CD14-positive monocyte (primary cell): Measurements from ENCODE around the gene TEC. TPM values are rescaled to one million over a fixed set of nuclear protein-coding genes. Genes with fewer than 3 reads are reported as not detected.

Experiments used
- DNase-seq, 3 donors: peaks; one replicate each; pipeline ENCODE4 v3.0.0-alpha.2; 2011 to 2022
- H2AFZ ChIP-seq: 2 replicates; pipeline ENCODE4 v1.6.0; 2012; ENCODE audit warnings: mild to moderate bottlenecking, low read depth, low read length, inconsistent platforms; ENCODE audit not compliant: insufficient read depth, poor library complexity, severe bottlenecking
- H3K27ac ChIP-seq, 2 donors: 1 replicate in 1 of 2; 2 replicates in 1 of 2; pipeline ENCODE4 v1.5.1; 2012 to 2013; ENCODE audit warnings: low read length in 2 of 2, control low read depth in 1 of 2, inconsistent platforms in 1 of 2, low read depth in 1 of 2, mild to moderate bottlenecking in 1 of 2
- H3K27me3 ChIP-seq, 2 donors: one replicate each; pipeline versions ENCODE4 v1.6.0 to v1.6.1; 2011 to 2013; ENCODE audit warnings: low read length in 2 of 2; ENCODE audit not compliant: control insufficient read depth in 2 of 2, insufficient read depth in 2 of 2
- H3K36me3 ChIP-seq, 2 donors: replicated peaks in 1 of 2; 1 replicate in 1 of 2; 2 replicates in 1 of 2; pipeline versions ENCODE4 v1.5.1 to v1.6.1; 2012 to 2013; ENCODE audit warnings: low read length in 2 of 2, control low read depth in 1 of 2, inconsistent platforms in 1 of 2, mild to moderate bottlenecking in 1 of 2; ENCODE audit not compliant: insufficient read depth in 2 of 2, control insufficient read depth in 1 of 2
- H3K4me1 ChIP-seq, 2 donors: 1 replicate in 1 of 2; 2 replicates in 1 of 2; pipeline versions ENCODE4 v1.5.1 to v1.6.1; 2012 to 2013; ENCODE audit warnings: low read length in 2 of 2, control low read depth in 1 of 2, inconsistent platforms in 1 of 2, mild to moderate bottlenecking in 1 of 2, moderate library complexity in 1 of 2; ENCODE audit not compliant: insufficient read depth in 2 of 2, control insufficient read depth in 1 of 2
- H3K4me2 ChIP-seq: replicated peaks from 2 replicates; pipeline ENCODE3; 2012; ENCODE audit warnings: low read length, moderate library complexity, mild to moderate bottlenecking; ENCODE audit not compliant: poor library complexity, severe bottlenecking; ENCODE audit errors: extremely low read depth
- H3K4me3 ChIP-seq, 3 experiments: fragments of 200-600 bp in 1 of 3; sonication (generic) in 1 of 3; replicated peaks in 1 of 3; 1 replicate in 2 of 3; 2 replicates in 1 of 3; pipeline ENCODE4 v1.5.1; 2011 to 2013; ENCODE audit warnings: low read length in 3 of 3, mild to moderate bottlenecking in 3 of 3, control low read depth in 2 of 3, low read depth in 2 of 3, inconsistent platforms in 1 of 3, moderate library complexity in 1 of 3
- H3K79me2 ChIP-seq: 2 replicates; pipeline ENCODE4 v1.6.0; 2012; ENCODE audit warnings: mild to moderate bottlenecking, control low read depth, inconsistent platforms, low read length, moderate library complexity; ENCODE audit not compliant: insufficient read depth
- H3K9ac ChIP-seq: 2 replicates; pipeline ENCODE4 v1.6.0; 2017; ENCODE audit warnings: low read length, mild to moderate bottlenecking; ENCODE audit not compliant: insufficient read depth, poor library complexity, severe bottlenecking
- H3K9me3 ChIP-seq, 2 donors: replicated peaks in 1 of 2; 1 replicate in 1 of 2; 2 replicates in 1 of 2; pipeline versions ENCODE4 v1.5.1 to v1.6.1; 2012 to 2013; ENCODE audit warnings: low read length in 2 of 2, control low read depth in 1 of 2; ENCODE audit not compliant: control insufficient read depth in 1 of 2, insufficient read depth in 1 of 2
- H4K20me1 ChIP-seq: 2 replicates; pipeline ENCODE4 v1.6.0; 2012; ENCODE audit warnings: mild to moderate bottlenecking, low read length, control low read depth, moderate library complexity; ENCODE audit not compliant: insufficient read depth
- H3K27ac Mint-ChIP-seq, 7 donors: one replicate each; pipeline ENCODE4 v1.8.0; 2020; ENCODE audit warnings: mild to moderate bottlenecking in 7 of 7, mixed read lengths in 7 of 7, moderate library complexity in 6 of 7, inconsistent platforms in 2 of 7
- H3K27me3 Mint-ChIP-seq, 3 donors: one replicate each; pipeline ENCODE4 v1.8.0; 2021 to 2022; ENCODE audit warnings: low read depth in 3 of 3, mild to moderate bottlenecking in 3 of 3, mixed read lengths in 3 of 3, moderate library complexity in 3 of 3, inconsistent platforms in 1 of 3
- H3K36me3 Mint-ChIP-seq, 2 donors: one replicate each; pipeline ENCODE4 v1.8.0; 2020; ENCODE audit warnings: mixed read lengths in 2 of 2, inconsistent platforms in 1 of 2, mild to moderate bottlenecking in 1 of 2
- H3K4me1 Mint-ChIP-seq: one replicate; pipeline ENCODE4 v1.8.0; 2020; ENCODE audit warnings: mild to moderate bottlenecking, mixed read lengths
- H3K4me3 Mint-ChIP-seq, 2 donors: one replicate each; pipeline ENCODE4 v1.8.0; 2020; ENCODE audit warnings: mild to moderate bottlenecking in 2 of 2, mixed read lengths in 2 of 2, moderate library complexity in 1 of 2
- H3K9me3 Mint-ChIP-seq, 7 donors: one replicate each; pipeline ENCODE4 v1.8.0; 2020 to 2022; ENCODE audit warnings: mixed read lengths in 7 of 7, mild to moderate bottlenecking in 6 of 7, moderate library complexity in 6 of 7, inconsistent platforms in 2 of 7
- WGBS: methylation state at CpG from one replicate; pipeline ENCODE4 v1.1.5; 2013; ENCODE audit warnings: missing lambda C conversion rate; ENCODE audit not compliant: insufficient coverage; 5-methylcytosine and 5-hydroxymethylcytosine counted together
- intact Hi-C, 2 donors: fragments of 100-400 bp; cut with micrococcal nuclease; formaldehyde crosslinking; loops; one replicate each; pipeline versions ENCODE4 v1.15.0 to v1.15.1; 2023
- polyA plus RNA-seq, 3 donors: library from polyadenylated mRNA; depleted of rRNA in 1 of 3; unstranded in 2 of 3; stranded (reverse) in 1 of 3; fragments of 300-500 nt in 2 of 3; fragments of >200 nt in 1 of 3; fragmentation: Illumina TruSeq in 2 of 3; gene quantifications; 1 replicate in 2 of 3; 2 replicates in 1 of 3; pipeline ENCODE4 v1.2.3, GENCODE V29; 2012 to 2021
- TF ChIP-seq, protein P1 (sequence below): fragments of 200-600 bp; IDR thresholded peaks from one replicate; pipeline ENCODE4 v1.8.0; 2022; ENCODE audit warnings: antibody characterized with exemption, mild to moderate bottlenecking

TEC gene
- polyA plus RNA-seq, 3 donors: 0.30 to 2.5 (median 0.73) TPM

DNA sequence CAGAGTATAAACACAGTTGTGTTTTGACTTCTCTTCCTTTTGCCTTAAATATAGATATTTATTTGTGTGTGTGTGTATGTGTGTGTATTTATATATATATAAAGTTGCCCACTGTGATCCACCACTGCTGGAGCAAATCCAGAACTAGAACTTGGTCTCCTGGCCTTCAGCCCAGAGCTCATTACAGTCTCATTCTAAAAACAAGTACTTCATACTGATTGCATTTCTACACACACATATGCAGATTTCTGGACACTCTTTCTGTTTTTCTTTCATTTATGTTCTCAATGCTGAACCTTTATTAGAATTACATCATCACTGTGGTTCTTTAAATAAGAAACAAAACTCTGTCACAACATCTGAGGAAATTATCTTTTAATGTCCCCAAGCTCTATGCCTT is 136.0 kb downstream of the TEC start:
- Mint-ChIP-seq H3K4me3 (no peak overlapping the region), H3K4me1 (peaks cover 11% of the 10 kb centered on the region), H3K27me3 (no peaks in the 10 kb centered on the region), H3K36me3 (peaks cover 57 to 59% of the 10 kb centered on the region in 2 donors), H3K27ac (peak overlapping the region in 1 of 7 donors; percentile 61), H3K9me3 (no peaks in the 10 kb centered on the region)
- H2AFZ ChIP-seq: no peak overlapping the region
- H3K27me3 ChIP-seq: no peaks in the 10 kb centered on the region
- H4K20me1 ChIP-seq: no peaks in the 10 kb centered on the region
- peaks cover 34 to 60% of the 10 kb centered on the region in 2 donors for H3K36me3 ChIP-seq
- no peak overlapping the region for H3K4me3 ChIP-seq
- no peaks in the 10 kb centered on the region for H3K4me1 ChIP-seq
- H3K4me2 ChIP-seq: no peak overlapping the region
- TF ChIP-seq, protein P1, sequence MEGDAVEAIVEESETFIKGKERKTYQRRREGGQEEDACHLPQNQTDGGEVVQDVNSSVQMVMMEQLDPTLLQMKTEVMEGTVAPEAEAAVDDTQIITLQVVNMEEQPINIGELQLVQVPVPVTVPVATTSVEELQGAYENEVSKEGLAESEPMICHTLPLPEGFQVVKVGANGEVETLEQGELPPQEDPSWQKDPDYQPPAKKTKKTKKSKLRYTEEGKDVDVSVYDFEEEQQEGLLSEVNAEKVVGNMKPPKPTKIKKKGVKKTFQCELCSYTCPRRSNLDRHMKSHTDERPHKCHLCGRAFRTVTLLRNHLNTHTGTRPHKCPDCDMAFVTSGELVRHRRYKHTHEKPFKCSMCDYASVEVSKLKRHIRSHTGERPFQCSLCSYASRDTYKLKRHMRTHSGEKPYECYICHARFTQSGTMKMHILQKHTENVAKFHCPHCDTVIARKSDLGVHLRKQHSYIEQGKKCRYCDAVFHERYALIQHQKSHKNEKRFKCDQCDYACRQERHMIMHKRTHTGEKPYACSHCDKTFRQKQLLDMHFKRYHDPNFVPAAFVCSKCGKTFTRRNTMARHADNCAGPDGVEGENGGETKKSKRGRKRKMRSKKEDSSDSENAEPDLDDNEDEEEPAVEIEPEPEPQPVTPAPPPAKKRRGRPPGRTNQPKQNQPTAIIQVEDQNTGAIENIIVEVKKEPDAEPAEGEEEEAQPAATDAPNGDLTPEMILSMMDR: no peak
- H3K27ac ChIP-seq: no peak overlapping the region
- H3K79me2 ChIP-seq: no peaks in the 10 kb centered on the region
- no peaks in the 10 kb centered on the region for H3K9me3 ChIP-seq
- no peak for DNase-seq
- H3K9ac ChIP-seq: no peak overlapping the region
- intact Hi-C loops: no loop called here

DNA sequence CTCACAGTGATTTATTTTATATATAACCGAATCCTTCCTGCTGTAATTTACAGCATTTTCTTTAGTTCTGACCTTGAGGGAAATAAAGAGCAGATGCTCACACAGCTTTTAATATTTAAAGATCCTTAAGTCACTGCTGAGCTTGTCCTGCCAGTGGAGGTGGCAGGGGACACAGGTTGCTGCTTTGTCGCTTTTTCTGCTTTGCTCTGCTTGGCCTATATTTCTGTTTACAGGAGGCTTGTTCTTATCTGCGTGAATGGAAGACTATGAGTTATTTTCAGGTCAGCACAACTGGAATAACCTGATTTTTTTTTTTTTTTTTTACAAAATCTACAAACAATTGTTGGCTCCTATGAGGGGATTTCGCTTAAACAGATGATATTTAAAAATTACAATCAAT is 137.9 kb downstream of the TEC start:
- H3K4me2 ChIP-seq: no peak overlapping the region
- H2AFZ ChIP-seq: no peak overlapping the region
- H3K4me1 ChIP-seq: peaks cover 7% of the 10 kb centered on the region in 2 donors
- DNase-seq: no peak
- no peaks in the 10 kb centered on the region for H3K27me3 ChIP-seq
- H3K79me2 ChIP-seq: no peaks in the 10 kb centered on the region
- 100% methylated on average over 1 of the region's 4 CpGs for WGBS
- Mint-ChIP-seq H3K9me3 (no peaks in the 10 kb centered on the region), H3K4me3 (no peak overlapping the region), H3K36me3 (peaks cover 39 to 41% of the 10 kb centered on the region in 2 donors), H3K27ac (peak overlapping the region in 1 of 7 donors; percentile 48), H3K27me3 (no peaks in the 10 kb centered on the region), H3K4me1 (peaks cover 23% of the 10 kb centered on the region)
- H3K27ac ChIP-seq: no peak overlapping the region
- no peaks in the 10 kb centered on the region for H3K9me3 ChIP-seq
- intact Hi-C loops: no loop called here
- H3K9ac ChIP-seq: no peak overlapping the region
- H3K36me3 ChIP-seq: peaks cover 17 to 40% of the 10 kb centered on the region in 2 donors
- no peaks in the 10 kb centered on the region for H4K20me1 ChIP-seq
- no peak overlapping the region for H3K4me3 ChIP-seq
- TF ChIP-seq, protein P1: no peak
